Gastrocnemius medialis (tissue), 4 donors: ENCODE results near the gene GRIN2B. TPM values are rescaled to one million over a fixed set of nuclear protein-coding genes. Genes with fewer than 3 reads are reported as not detected.

Experiments used
- ATAC-seq, 2 donors: fragments of 150-250 bp; one replicate each; pipeline ENCODE4 v1.9.1; 2016
- DNase-seq, 2 donors: peaks; one replicate each; pipeline ENCODE4 v3.0.0-alpha.2; 2019
- H3K27ac ChIP-seq, 4 donors: fragments of 200-600 bp; sonication (generic); 1 replicate in 1 of 4; 2 replicates in 3 of 4; pipeline ENCODE4 v1.5.1; 2016 to 2018; ENCODE audit warnings: mild to moderate bottlenecking in 2 of 4, moderate library complexity in 1 of 4
- H3K27me3 ChIP-seq, 3 donors: fragments of 200-600 bp; sonication (generic) in 2 of 3; 1 replicate in 1 of 3; 2 replicates in 2 of 3; pipeline versions ENCODE4 v1.5.1 to v1.6.0; 2016 to 2019; ENCODE audit warnings: mild to moderate bottlenecking in 1 of 3, moderate library complexity in 1 of 3
- H3K36me3 ChIP-seq, 2 donors: fragments of 200-600 bp; sonication (generic) in 1 of 2; one replicate each; pipeline ENCODE4 v1.5.1; 2017 to 2018
- H3K4me1 ChIP-seq, 2 donors: fragments of 200-600 bp; sonication (generic) in 1 of 2; one replicate each; pipeline ENCODE4 v1.5.1; 2016 to 2017; ENCODE audit warnings: mild to moderate bottlenecking in 2 of 2
- H3K4me3 ChIP-seq, 4 donors: fragments of 200-600 bp; sonication (generic) in 3 of 4; 1 replicate in 1 of 4; 2 replicates in 3 of 4; pipeline ENCODE4 v1.5.1; 2016 to 2019; ENCODE audit warnings: mild to moderate bottlenecking in 2 of 4
- H3K9me3 ChIP-seq, 3 donors: fragments of 200-600 bp; sonication (generic) in 2 of 3; 1 replicate in 1 of 3; 2 replicates in 2 of 3; pipeline ENCODE4 v1.5.1; 2016 to 2019
- CTCF ChIP-seq, 5 experiments: fragments of 450-650 bp in 3 of 5; fragments of 200-600 bp in 2 of 5; sonication (generic) in 2 of 5; IDR thresholded peaks in 4 of 5; conservative IDR thresholded peaks in 1 of 5; 1 replicate in 4 of 5; 2 replicates in 1 of 5; pipeline ENCODE4 v1.5.1; 2016 to 2019; ENCODE audit warnings: antibody characterized with exemption in 5 of 5, mild to moderate bottlenecking in 3 of 5, moderate library complexity in 3 of 5
- POLR2A ChIP-seq, 2 donors: fragments of 450-650 bp; IDR thresholded peaks; one replicate each; pipeline ENCODE4 v1.6.1; 2017; ENCODE audit warnings: antibody characterized with exemption in 2 of 2, mild to moderate bottlenecking in 2 of 2, moderate library complexity in 2 of 2
- in situ Hi-C, 4 donors: fragments of 200-750 bp; cut with MboI; loops; one replicate each; pipeline versions ENCODE4 v1.15.0 to v1.8.0; 2017; ENCODE audit warnings: low sequenced_read_pairs in 4 of 4
- intact Hi-C: fragments of 100-400 bp; cut with DNase I; formaldehyde crosslinking; loops from one replicate; pipeline ENCODE4 v1.15.1; 2023; ENCODE audit warnings: low total_unique reads
- total RNA-seq, 4 donors: library from RNA; depleted of rRNA; stranded (reverse); fragments of >200 nt; gene quantifications; one replicate each; pipeline versions ENCODE4 v1.1.0 to v1.2.3, GENCODE V29; 2016

GRIN2B gene
- total RNA-seq, 4 donors from 2014 or later = not detected

DNA sequence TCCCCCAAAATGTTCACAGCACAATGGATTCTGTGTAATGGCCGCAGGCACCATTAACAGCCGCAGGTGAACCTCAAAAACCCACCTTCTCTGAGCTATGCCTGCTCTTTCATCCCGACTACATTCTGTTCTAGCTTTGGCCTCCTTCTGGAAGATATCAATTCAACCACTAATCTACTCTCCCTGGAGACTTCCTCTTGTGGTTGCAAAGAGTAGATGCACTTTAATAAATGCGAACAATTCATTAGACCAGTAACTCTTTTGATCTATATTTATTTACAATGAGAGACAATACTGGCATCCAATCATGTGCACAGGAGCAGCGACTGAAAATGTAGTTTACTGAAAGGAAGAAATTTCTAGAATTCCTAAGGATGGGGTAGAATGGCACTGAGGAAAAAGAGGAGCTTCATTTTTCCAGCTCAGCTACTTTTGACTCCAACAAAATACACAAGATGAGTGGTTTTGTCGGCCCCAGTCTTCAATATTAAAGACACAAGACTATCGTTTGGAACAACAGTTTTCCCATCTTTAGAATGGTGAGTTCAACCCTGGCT, 5.3 kb downstream of the GRIN2B start:
- TF ChIP-seq CTCF (IDR thresholded peaks at IDR 0.05 in 4 of 5, conservative IDR thresholded peaks at IDR 0.05 in 1 of 5) (no peak), POLR2A (IDR thresholded peaks at IDR 0.05) (no peak)
- no peaks in the 10 kb centered on the region for H3K36me3 ChIP-seq
- H3K4me1 ChIP-seq = no peaks in the 10 kb centered on the region
- peaks cover 5 to 27% (median 17%) of the 10 kb centered on the region in 3 donors for H3K27me3 ChIP-seq
- no peak overlapping the region for H3K27ac ChIP-seq
- no peaks in the 10 kb centered on the region for H3K9me3 ChIP-seq
- in situ Hi-C loops = no loop called here
- ATAC-seq = no peak
- intact Hi-C loops = no loop called here
- no peak overlapping the region for H3K4me3 ChIP-seq
- DNase-seq = no peak

DNA sequence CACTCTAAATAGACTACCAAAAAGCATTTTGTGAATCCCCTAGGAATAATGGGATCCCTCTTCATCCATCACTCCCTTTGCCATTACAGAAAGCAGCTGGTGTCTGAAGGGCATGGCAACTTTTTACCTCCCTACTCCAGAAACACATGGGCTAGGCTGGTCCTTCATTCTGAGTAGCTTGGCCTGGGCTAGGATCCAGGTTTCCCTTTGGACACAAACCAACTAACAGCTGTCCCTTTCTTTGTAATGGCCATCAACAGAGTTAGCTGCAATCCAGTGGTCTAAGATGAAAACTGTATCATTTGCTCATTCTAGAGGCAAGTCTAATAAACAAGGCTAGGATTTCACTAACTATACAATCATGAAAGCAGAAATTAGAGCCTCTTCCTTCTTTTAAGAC, 7.4 kb downstream of the GRIN2B start:
- Histone ChIP-seq H3K9me3 (no peaks in the 10 kb centered on the region), H3K27me3 (peaks cover 0 to 7% (median 5%) of the 10 kb centered on the region in 3 donors), H3K4me3 (no peak overlapping the region), H3K4me1 (no peaks in the 10 kb centered on the region), H3K27ac (no peak overlapping the region), H3K36me3 (no peaks in the 10 kb centered on the region)
- TF ChIP-seq CTCF (IDR thresholded peaks at IDR 0.05 in 4 of 5, conservative IDR thresholded peaks at IDR 0.05 in 1 of 5) (no peak), POLR2A (IDR thresholded peaks at IDR 0.05) (no peak)
- DNase-seq = no peak
- intact Hi-C loops (no loop called here), in situ Hi-C loops (no loop called here)
- ATAC-seq = no peak

DNA sequence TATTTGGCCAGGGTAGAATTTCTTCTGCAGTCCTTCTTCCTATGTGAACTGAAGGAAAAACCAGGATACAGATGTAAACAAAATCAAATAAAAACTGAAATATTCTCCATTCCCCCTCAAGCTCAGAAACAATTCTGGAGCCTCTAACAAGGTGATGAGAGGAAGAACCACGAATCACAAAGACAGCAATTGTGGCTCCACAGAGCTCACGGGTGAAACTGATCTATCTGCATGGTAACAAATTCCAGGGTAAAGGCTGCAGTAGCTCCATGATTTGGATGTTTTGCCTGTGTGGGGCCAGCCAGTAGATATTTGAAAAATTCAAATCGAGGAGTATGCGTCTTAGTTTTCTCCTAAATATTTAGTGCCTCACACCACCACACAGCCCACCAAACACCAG, 10.6 kb downstream of the GRIN2B start:
- intact Hi-C loops (no loop called here), in situ Hi-C loops (no loop called here)
- Histone ChIP-seq H3K27me3 (no peaks in the 10 kb centered on the region), H3K36me3 (no peaks in the 10 kb centered on the region), H3K4me1 (no peaks in the 10 kb centered on the region), H3K9me3 (no peaks in the 10 kb centered on the region), H3K27ac (no peak overlapping the region), H3K4me3 (no peak overlapping the region)
- no peak for ATAC-seq
- DNase-seq = no peak
- TF ChIP-seq POLR2A (IDR thresholded peaks at IDR 0.05) (no peak), CTCF (IDR thresholded peaks at IDR 0.05 in 4 of 5, conservative IDR thresholded peaks at IDR 0.05 in 1 of 5) (no peak)

GRCh38 chr12:13968281-13968680, 13.1 kb downstream of the GRIN2B start:
- no peak overlapping the region for H3K27ac ChIP-seq
- H3K27me3 ChIP-seq = no peaks in the 10 kb centered on the region
- in situ Hi-C loops = no loop called here
- H3K4me1 ChIP-seq = no peaks in the 10 kb centered on the region
- TF ChIP-seq CTCF (IDR thresholded peaks at IDR 0.05 in 4 of 5, conservative IDR thresholded peaks at IDR 0.05 in 1 of 5) = no peak
- no peak for TF ChIP-seq POLR2A (IDR thresholded peaks at IDR 0.05)
- DNase-seq (no peak), ATAC-seq (no peak)
- no peaks in the 10 kb centered on the region for H3K36me3 ChIP-seq
- H3K4me3 ChIP-seq = no peak overlapping the region
- intact Hi-C loops = no loop called here
- no peaks in the 10 kb centered on the region for H3K9me3 ChIP-seq

- Histone ChIP-seq H3K27ac (no peak overlapping the region), H3K4me1 (no peaks in the 10 kb centered on the region), H3K9me3 (no peaks in the 10 kb centered on the region), H3K4me3 (no peak overlapping the region), H3K36me3 (no peaks in the 10 kb centered on the region), H3K27me3 (peaks cover 0 to 5% (median 0%) of the 10 kb centered on the region in 3 donors)
- ATAC-seq (no peak), DNase-seq (no peak)
- in situ Hi-C loops = no loop called here
- TF ChIP-seq POLR2A (IDR thresholded peaks at IDR 0.05) = no peak
- TF ChIP-seq CTCF (IDR thresholded peaks at IDR 0.05 in 4 of 5, conservative IDR thresholded peaks at IDR 0.05 in 1 of 5) = no peak
- intact Hi-C loops = no loop called here
Measured at GRCh38 chr12:13964666-13965065, 16.7 kb downstream of the GRIN2B start.
